ENCODE data around the gene CACNG1. TPM values are rescaled to one million over a fixed set of nuclear protein-coding genes. Genes with fewer than 3 reads are reported as not detected.

Gene CACNG1
- total RNA-seq, 2 experiments from 2014 or later: not detected

DNA sequence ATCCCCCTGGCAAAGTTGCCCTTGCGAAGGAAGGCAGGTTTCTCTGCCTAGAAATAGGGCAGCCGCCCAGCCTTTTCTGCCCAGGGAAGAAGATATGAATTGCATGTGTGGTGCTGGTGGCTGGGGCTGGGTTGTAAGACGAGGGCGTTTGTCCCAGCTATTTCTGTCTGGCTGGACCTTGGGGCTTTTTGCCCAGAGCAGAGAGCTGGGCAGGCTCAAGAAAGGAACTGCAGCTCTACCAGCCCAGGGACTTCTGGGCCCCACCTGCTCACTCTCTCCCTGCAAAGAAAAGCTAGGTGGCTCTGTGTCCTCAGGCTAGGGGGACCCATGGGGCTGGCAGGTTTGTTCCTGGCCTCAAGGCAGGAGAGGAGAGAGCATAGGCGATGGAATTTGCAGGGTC, 586 bp downstream of the CACNG1 start:
- Histone ChIP-seq H3K27ac (ENCODE audit: low read depth, low read length, poor library complexity, severe bottlenecking) (no peak overlapping the region), H4K20me1 (ENCODE audit: insufficient read depth, low read length) (no peaks in the 10 kb centered on the region), H3K4me3 (ENCODE audit: low read depth, low read length, poor library complexity, severe bottlenecking) (no peak overlapping the region), H3K9me2 (ENCODE audit: insufficient read depth, low read length) (no peaks in the 10 kb centered on the region), H3K4me1 (ENCODE audit: insufficient read depth, low read length, poor library complexity, severe bottlenecking) (no peaks in the 10 kb centered on the region), H3K79me2 (ENCODE audit: insufficient read depth, low read depth, low read length) (no peaks in the 10 kb centered on the region), H3K36me3 (ENCODE audit: insufficient read depth, low read length) (no peaks in the 10 kb centered on the region), H2AFZ (ENCODE audit: low read length) (no peak overlapping the region), H3K4me2 (ENCODE audit: low read length) (no peak overlapping the region), H3K9me3 (ENCODE audit: low read length) (peaks cover 13% of the 10 kb centered on the region; the same call in 1 of the 2 replicates)
- TF ChIP-seq, protein P1, sequence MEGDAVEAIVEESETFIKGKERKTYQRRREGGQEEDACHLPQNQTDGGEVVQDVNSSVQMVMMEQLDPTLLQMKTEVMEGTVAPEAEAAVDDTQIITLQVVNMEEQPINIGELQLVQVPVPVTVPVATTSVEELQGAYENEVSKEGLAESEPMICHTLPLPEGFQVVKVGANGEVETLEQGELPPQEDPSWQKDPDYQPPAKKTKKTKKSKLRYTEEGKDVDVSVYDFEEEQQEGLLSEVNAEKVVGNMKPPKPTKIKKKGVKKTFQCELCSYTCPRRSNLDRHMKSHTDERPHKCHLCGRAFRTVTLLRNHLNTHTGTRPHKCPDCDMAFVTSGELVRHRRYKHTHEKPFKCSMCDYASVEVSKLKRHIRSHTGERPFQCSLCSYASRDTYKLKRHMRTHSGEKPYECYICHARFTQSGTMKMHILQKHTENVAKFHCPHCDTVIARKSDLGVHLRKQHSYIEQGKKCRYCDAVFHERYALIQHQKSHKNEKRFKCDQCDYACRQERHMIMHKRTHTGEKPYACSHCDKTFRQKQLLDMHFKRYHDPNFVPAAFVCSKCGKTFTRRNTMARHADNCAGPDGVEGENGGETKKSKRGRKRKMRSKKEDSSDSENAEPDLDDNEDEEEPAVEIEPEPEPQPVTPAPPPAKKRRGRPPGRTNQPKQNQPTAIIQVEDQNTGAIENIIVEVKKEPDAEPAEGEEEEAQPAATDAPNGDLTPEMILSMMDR (conservative IDR thresholded peaks at IDR 0.05; ENCODE audit: low read length): no peak
- no peak for TF ChIP-seq EZH2phosphoT487 (IDR thresholded peaks at IDR 0.05; ENCODE audit: borderline replicate concordance, low read depth, low read length)
- intact Hi-C loops (cut with micrococcal nuclease; ENCODE audit: unreplicated experiment): no loop called here
- ChIA-PET POLR2A (no interaction called here), CTCF (ENCODE audit: unreplicated experiment) (no interaction called here)
- no peak for DNase-seq (ENCODE audit: low spot score)
- no TSS peak for BruUV-seq (replicated peaks)

DNA sequence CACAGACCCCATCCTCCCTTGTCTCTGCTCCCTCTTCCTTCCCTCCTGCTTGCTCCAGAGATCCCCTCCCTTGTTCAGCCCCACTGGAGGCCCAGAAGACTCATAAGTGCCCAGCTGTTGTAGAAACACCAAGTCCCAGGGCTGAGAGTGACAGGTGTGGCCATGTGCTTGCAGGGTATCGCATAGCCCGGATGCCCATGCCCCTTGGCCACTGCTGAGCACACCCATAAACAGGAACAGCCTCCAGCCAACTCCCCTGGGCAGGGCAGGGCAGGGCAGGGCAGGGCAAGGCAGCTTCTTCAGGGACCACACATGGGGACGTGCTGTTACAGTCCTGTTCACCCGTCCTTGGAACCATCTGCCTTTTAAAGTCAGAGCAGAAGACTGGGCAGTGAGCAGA, 2.0 kb downstream of the CACNG1 start:
- POLR2A ChIA-PET: no interaction called here
- Histone ChIP-seq H3K9me3 (ENCODE audit: low read length) (peaks cover 13% of the 10 kb centered on the region; the same call in 1 of the 2 replicates), H3K4me1 (ENCODE audit: insufficient read depth, low read length, poor library complexity, severe bottlenecking) (no peaks in the 10 kb centered on the region), H3K4me2 (ENCODE audit: low read length) (no peak overlapping the region), H3K9me2 (ENCODE audit: insufficient read depth, low read length) (no peaks in the 10 kb centered on the region), H4K20me1 (ENCODE audit: insufficient read depth, low read length) (no peaks in the 10 kb centered on the region), H2AFZ (ENCODE audit: low read length) (no peak overlapping the region), H3K27ac (ENCODE audit: low read depth, low read length, poor library complexity, severe bottlenecking) (no peak overlapping the region), H3K4me3 (ENCODE audit: low read depth, low read length, poor library complexity, severe bottlenecking) (no peak overlapping the region), H3K36me3 (ENCODE audit: insufficient read depth, low read length) (no peaks in the 10 kb centered on the region), H3K79me2 (ENCODE audit: insufficient read depth, low read depth, low read length) (no peaks in the 10 kb centered on the region)
- CTCF ChIA-PET (ENCODE audit: unreplicated experiment): no interaction called here
- no peak for DNase-seq (ENCODE audit: low spot score)
- TF ChIP-seq, protein P1 (conservative IDR thresholded peaks at IDR 0.05; ENCODE audit: low read length): no peak
- no peak for TF ChIP-seq EZH2phosphoT487 (IDR thresholded peaks at IDR 0.05; ENCODE audit: borderline replicate concordance, low read depth, low read length)
- intact Hi-C loops (cut with micrococcal nuclease; ENCODE audit: unreplicated experiment): no loop called here
- BruUV-seq (replicated peaks): no TSS peak

GRCh38 chr17:67047382-67047781, 3.0 kb downstream of the CACNG1 start:
- Histone ChIP-seq H3K4me3 (ENCODE audit: low read depth, low read length, poor library complexity, severe bottlenecking) (no peak overlapping the region), H4K20me1 (ENCODE audit: insufficient read depth, low read length) (no peaks in the 10 kb centered on the region), H3K4me1 (ENCODE audit: insufficient read depth, low read length, poor library complexity, severe bottlenecking) (no peaks in the 10 kb centered on the region), H3K36me3 (ENCODE audit: insufficient read depth, low read length) (no peaks in the 10 kb centered on the region), H3K27ac (ENCODE audit: low read depth, low read length, poor library complexity, severe bottlenecking) (no peak overlapping the region), H3K4me2 (ENCODE audit: low read length) (no peak overlapping the region), H3K79me2 (ENCODE audit: insufficient read depth, low read depth, low read length) (no peaks in the 10 kb centered on the region), H3K9me3 (ENCODE audit: low read length) (peaks cover 13% of the 10 kb centered on the region; the same call in 1 of the 2 replicates), H2AFZ (ENCODE audit: low read length) (no peak overlapping the region), H3K9me2 (ENCODE audit: insufficient read depth, low read length) (no peaks in the 10 kb centered on the region)
- ChIA-PET POLR2A (interaction anchor here (0.5 kb wide), 1 partner anchor 83 kb away, joined by 3 read pairs; the partner anchor contains the start of gene CACNG4), CTCF (ENCODE audit: unreplicated experiment) (no interaction called here)
- TF ChIP-seq, protein P1 (conservative IDR thresholded peaks at IDR 0.05; ENCODE audit: low read length): no peak
- no peak for TF ChIP-seq EZH2phosphoT487 (IDR thresholded peaks at IDR 0.05; ENCODE audit: borderline replicate concordance, low read depth, low read length)
- intact Hi-C loops (cut with micrococcal nuclease; ENCODE audit: unreplicated experiment): no loop called here
- DNase-seq (ENCODE audit: low spot score): no peak
- BruUV-seq (replicated peaks): no TSS peak

All from OCI-LY7 (cell line).